H9 (cell line): ENCODE results near the gene ZNF678. TPM values are rescaled to one million over a fixed set of nuclear protein-coding genes. Genes with fewer than 3 reads are reported as not detected.

ENCODE experiments used
- DNase-seq: peaks from one replicate; pipeline ENCODE4 v3.0.0-alpha.2; 2017
- H2AFZ ChIP-seq: one replicate; pipeline ENCODE4 v1.6.1; 2013; ENCODE audit warnings: mild to moderate bottlenecking, low read length, control low read depth, moderate library complexity
- H2AK5ac ChIP-seq: 2 replicates; pipeline ENCODE4 v1.6.1; 2013; ENCODE audit warnings: low read length, control low read depth, mixed read lengths; ENCODE audit not compliant: insufficient read length
- H2BK120ac ChIP-seq: one replicate; pipeline ENCODE4 v1.6.1; 2013; ENCODE audit warnings: low read depth, mild to moderate bottlenecking, low read length, control low read depth, inconsistent platforms; ENCODE audit not compliant: poor library complexity, severe bottlenecking
- H2BK12ac ChIP-seq: 2 replicates; pipeline ENCODE4 v1.6.1; 2013; ENCODE audit warnings: low read length, control low read depth, mixed read lengths, low read depth; ENCODE audit not compliant: insufficient read length
- H2BK15ac ChIP-seq: 2 replicates; pipeline ENCODE4 v1.6.1; 2013; ENCODE audit warnings: low read depth, low read length, control low read depth
- H2BK20ac ChIP-seq: one replicate; pipeline ENCODE4 v1.6.1; 2013; ENCODE audit warnings: low read depth, mild to moderate bottlenecking, low read length, control low read depth, inconsistent platforms; ENCODE audit not compliant: poor library complexity, severe bottlenecking
- H2BK5ac ChIP-seq: 2 replicates; pipeline ENCODE4 v1.6.1; 2013; ENCODE audit warnings: low read length, control low read depth, mixed read lengths; ENCODE audit not compliant: insufficient read length
- H3K14ac ChIP-seq: 2 replicates; pipeline ENCODE4 v1.6.1; 2013; ENCODE audit warnings: low read length, control low read depth; ENCODE audit not compliant: insufficient read depth
- H3K18ac ChIP-seq: 2 replicates; pipeline ENCODE4 v1.6.1; 2013; ENCODE audit warnings: low read depth, mild to moderate bottlenecking, mixed read lengths, low read length, control low read depth; ENCODE audit not compliant: insufficient read length
- H3K23ac ChIP-seq: 2 replicates; pipeline ENCODE4 v1.6.1; 2013; ENCODE audit warnings: low read length, control low read depth, mixed read lengths, low read depth; ENCODE audit not compliant: insufficient read length
- H3K23me2 ChIP-seq: 2 replicates; pipeline ENCODE4 v1.6.1; 2013; ENCODE audit warnings: low read depth, mild to moderate bottlenecking, mixed read lengths, low read length, control low read depth; ENCODE audit not compliant: insufficient read length, poor library complexity, severe bottlenecking
- H3K27ac ChIP-seq: 2 replicates; pipeline ENCODE4 v1.5.1; 2013; ENCODE audit warnings: low read length, control low read depth, mixed read lengths, low read depth; ENCODE audit not compliant: insufficient read length
- H3K27me3 ChIP-seq: 2 replicates; pipeline ENCODE4 v1.6.1; 2013; ENCODE audit warnings: low read length, control low read depth, inconsistent platforms; ENCODE audit not compliant: insufficient read depth
- H3K4ac ChIP-seq: 2 replicates; pipeline ENCODE4 v1.6.1; 2013; ENCODE audit warnings: low read depth, mild to moderate bottlenecking, control low read depth, inconsistent platforms, low read length, moderate library complexity
- H3K4me1 ChIP-seq: 2 replicates; pipeline ENCODE4 v1.6.1; 2013; ENCODE audit warnings: low read length, control low read depth, inconsistent platforms; ENCODE audit not compliant: insufficient read depth
- H3K4me2 ChIP-seq: 2 replicates; pipeline ENCODE4 v1.6.1; 2013; ENCODE audit warnings: low read length, control low read depth, mixed read lengths; ENCODE audit not compliant: insufficient read length, insufficient read depth
- H3K56ac ChIP-seq: 2 replicates; pipeline ENCODE4 v1.6.1; 2013; ENCODE audit warnings: low read depth, mild to moderate bottlenecking, mixed read lengths, low read length, control low read depth; ENCODE audit not compliant: insufficient read length
- H3K79me1 ChIP-seq: 2 replicates; pipeline ENCODE4 v1.6.1; 2013; ENCODE audit warnings: low read depth, mild to moderate bottlenecking, moderate library complexity, low read length, control low read depth, inconsistent platforms; ENCODE audit not compliant: insufficient read depth, poor library complexity, severe bottlenecking
- H3K79me2 ChIP-seq: 2 replicates; pipeline ENCODE4 v1.6.1; 2013; ENCODE audit warnings: low read length, control low read depth, inconsistent platforms; ENCODE audit not compliant: insufficient read depth
- H3K9ac ChIP-seq: 2 replicates; pipeline ENCODE4 v1.6.1; 2013; ENCODE audit warnings: low read length, control low read depth, mixed read lengths; ENCODE audit not compliant: insufficient read length; ENCODE audit errors: extremely low read depth
- H3K9me3 ChIP-seq: one replicate; pipeline ENCODE4 v1.6.1; 2013; ENCODE audit warnings: low read depth, low read length, inconsistent platforms; ENCODE audit not compliant: control insufficient read depth
- H3T11ph ChIP-seq: one replicate; pipeline ENCODE4 v1.6.1; 2013; ENCODE audit warnings: mild to moderate bottlenecking, low read length, control low read depth, inconsistent platforms
- H4K20me1 ChIP-seq: one replicate; pipeline ENCODE4 v1.6.1; 2013; ENCODE audit not compliant: control insufficient read depth, insufficient read length, insufficient read depth
- H4K5ac ChIP-seq: 2 replicates; pipeline ENCODE4 v1.6.1; 2013; ENCODE audit warnings: low read depth, mild to moderate bottlenecking, mixed read lengths, low read length, control low read depth; ENCODE audit not compliant: insufficient read length
- H4K8ac ChIP-seq: replicated peaks from 2 replicates; pipeline ENCODE4 v1.6.1; 2013; ENCODE audit warnings: low read length, control low read depth, mixed read lengths, low read depth; ENCODE audit not compliant: insufficient read length
- H4K91ac ChIP-seq: 2 replicates; pipeline ENCODE4 v1.6.1; 2013; ENCODE audit warnings: low read depth, mild to moderate bottlenecking, moderate library complexity, mixed read lengths, low read length, control low read depth; ENCODE audit not compliant: insufficient read length
- H3K27ac Mint-ChIP-seq, 3 experiments: 2 replicates in 2 of 3; 3 replicates in 1 of 3; pipeline ENCODE4 v1.8.0; 2020 to 2021; ENCODE audit warnings: mixed read lengths in 3 of 3, mild to moderate bottlenecking in 1 of 3, moderate library complexity in 1 of 3
- H3K27me3 Mint-ChIP-seq: 2 replicates; pipeline ENCODE4 v1.8.0; 2021; ENCODE audit warnings: low read depth, mild to moderate bottlenecking, moderate library complexity, mixed read lengths
- H3K36me3 Mint-ChIP-seq, 3 experiments: 2 replicates in 2 of 3; 3 replicates in 1 of 3; pipeline ENCODE4 v1.8.0; 2020 to 2021; ENCODE audit warnings: low read depth in 3 of 3, mixed read lengths in 3 of 3; ENCODE audit not compliant: insufficient read depth in 1 of 3
- H3K4me1 Mint-ChIP-seq, 2 experiments: 2 replicates each; pipeline ENCODE4 v1.8.0; 2020; ENCODE audit warnings: mixed read lengths in 2 of 2
- H3K4me3 Mint-ChIP-seq, 2 experiments: 2 replicates in 1 of 2; 3 replicates in 1 of 2; pipeline ENCODE4 v1.8.0; 2020 to 2021; ENCODE audit warnings: mild to moderate bottlenecking in 2 of 2, mixed read lengths in 2 of 2, moderate library complexity in 1 of 2
- H3K9me3 Mint-ChIP-seq, 2 experiments: 2 replicates in 1 of 2; 3 replicates in 1 of 2; pipeline ENCODE4 v1.8.0; 2020; ENCODE audit warnings: mild to moderate bottlenecking in 2 of 2, mixed read lengths in 2 of 2, moderate library complexity in 1 of 2
- WGBS: extraction: QIAGEN DNeasy Blood & Tissue Kit; methylation state at CpG from one replicate; pipeline ENCODE4 v1.1.7; 2013; ENCODE audit warnings: missing lambda C conversion rate, low lambda C conversion rate, mixed read lengths; ENCODE audit not compliant: insufficient read length; ENCODE audit errors: extremely low coverage; 5-methylcytosine and 5-hydroxymethylcytosine counted together
- total RNA-seq: library from RNA; stranded (reverse); gene quantifications from 2 replicates; pipeline ENCODE4 v1.2.1, GENCODE V29; 2021
- TF ChIP-seq, protein P1 (sequence below): fragments of 200-600 bp; sonication (generic); conservative IDR thresholded peaks from 3 replicates; pipeline ENCODE4 v1.8.0; 2021; ENCODE audit warnings: antibody characterized with exemption, mild to moderate bottlenecking

The ZNF678 gene
- total RNA-seq, 1 experiment from 2014 or later, result 25.3 TPM

DNA sequence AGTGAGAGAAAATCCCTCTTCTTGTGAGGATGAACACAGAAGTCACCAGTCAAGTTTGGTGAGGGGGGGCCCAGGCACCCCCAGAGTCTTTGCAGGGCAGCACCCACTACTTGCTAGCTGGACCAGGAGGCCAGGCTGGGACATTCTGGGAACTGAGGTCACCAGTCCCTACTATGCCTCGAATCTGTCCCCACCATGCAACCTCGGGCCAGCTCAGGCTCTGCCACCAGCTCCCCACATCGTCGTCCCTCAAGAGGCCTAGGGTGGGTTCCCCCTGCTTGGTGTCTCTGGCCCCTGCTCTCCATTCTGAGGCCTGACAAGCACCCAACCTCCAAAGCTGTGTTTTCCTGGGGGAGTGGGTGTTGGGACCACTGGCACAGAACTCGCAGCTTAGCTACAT lies 22.2 kb upstream of the ZNF678 start:
- Histone ChIP-seq H3K14ac (no peak overlapping the region; the same call in 1 of the 2 replicates), H4K5ac (no peak overlapping the region), H2BK12ac (no peak overlapping the region), H4K8ac (no peak overlapping the region), H3K18ac (no peak overlapping the region), H2BK120ac (no peak overlapping the region), H4K91ac (no peak overlapping the region), H2BK20ac (no peak overlapping the region), H2BK15ac (no peak overlapping the region), H3K27ac (no peak overlapping the region), H3K9ac (no peak overlapping the region), H3K79me2 (no peaks in the 10 kb centered on the region), H3K23ac (no peak overlapping the region), H2BK5ac (no peak overlapping the region), H3K9me3 (no peaks in the 10 kb centered on the region), H3K4ac (no peak overlapping the region), H3K4me2 (peak overlapping the region; percentile 40), H2AK5ac (no peak overlapping the region), H3K23me2 (peaks cover 9% of the 10 kb centered on the region), H4K20me1 (no peaks in the 10 kb centered on the region), H3K27me3 (peaks cover 3% of the 10 kb centered on the region; the same call in 1 of the 2 replicates), H2AFZ (no peak overlapping the region), H3T11ph (no peak overlapping the region), H3K4me1 (no peaks in the 10 kb centered on the region), H3K56ac (no peak overlapping the region), H3K79me1 (no peaks in the 10 kb centered on the region)
- peaks cover 3 to 7% of the 10 kb centered on the region in 2 experiments; a peak in 3 of 5 replicates for H3K9me3 Mint-ChIP-seq
- H3K4me3 Mint-ChIP-seq, result peak overlapping the region; percentile 53; a peak in 3 of 5 replicates
- TF ChIP-seq, protein P1, sequence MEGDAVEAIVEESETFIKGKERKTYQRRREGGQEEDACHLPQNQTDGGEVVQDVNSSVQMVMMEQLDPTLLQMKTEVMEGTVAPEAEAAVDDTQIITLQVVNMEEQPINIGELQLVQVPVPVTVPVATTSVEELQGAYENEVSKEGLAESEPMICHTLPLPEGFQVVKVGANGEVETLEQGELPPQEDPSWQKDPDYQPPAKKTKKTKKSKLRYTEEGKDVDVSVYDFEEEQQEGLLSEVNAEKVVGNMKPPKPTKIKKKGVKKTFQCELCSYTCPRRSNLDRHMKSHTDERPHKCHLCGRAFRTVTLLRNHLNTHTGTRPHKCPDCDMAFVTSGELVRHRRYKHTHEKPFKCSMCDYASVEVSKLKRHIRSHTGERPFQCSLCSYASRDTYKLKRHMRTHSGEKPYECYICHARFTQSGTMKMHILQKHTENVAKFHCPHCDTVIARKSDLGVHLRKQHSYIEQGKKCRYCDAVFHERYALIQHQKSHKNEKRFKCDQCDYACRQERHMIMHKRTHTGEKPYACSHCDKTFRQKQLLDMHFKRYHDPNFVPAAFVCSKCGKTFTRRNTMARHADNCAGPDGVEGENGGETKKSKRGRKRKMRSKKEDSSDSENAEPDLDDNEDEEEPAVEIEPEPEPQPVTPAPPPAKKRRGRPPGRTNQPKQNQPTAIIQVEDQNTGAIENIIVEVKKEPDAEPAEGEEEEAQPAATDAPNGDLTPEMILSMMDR, result no peak
- peaks cover 0 to 4% of the 10 kb centered on the region in 2 experiments; a peak in 3 of 4 replicates for H3K4me1 Mint-ChIP-seq
- H3K27me3 Mint-ChIP-seq, result peaks cover 12% of the 10 kb centered on the region
- DNase-seq, result no peak
- no peaks in the 10 kb centered on the region for H3K36me3 Mint-ChIP-seq
- no CpG with 5 or more reads among the region's 5 CpGs for WGBS
- no peak overlapping the region for H3K27ac Mint-ChIP-seq
